ENCODE measurements around the gene TSC22D2.

DNA sequence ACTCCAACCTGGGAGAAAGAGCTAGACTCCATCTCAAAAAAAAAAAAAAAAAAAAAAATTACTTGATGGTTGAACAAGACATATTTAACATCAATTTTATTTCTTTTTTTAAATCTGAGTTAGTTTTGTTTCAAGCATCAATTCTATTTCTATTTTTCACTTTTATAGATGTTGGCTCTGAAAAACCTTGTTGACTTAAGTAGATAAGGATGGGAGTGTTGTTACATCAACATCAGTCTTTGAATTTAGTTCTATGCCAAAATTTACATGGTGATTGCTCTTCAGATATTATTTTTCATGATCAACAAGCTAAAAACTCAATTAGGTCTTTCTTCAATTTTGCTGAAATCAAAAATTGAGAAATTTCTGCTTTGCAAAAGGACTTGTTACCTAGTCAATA lies 71.3 kb downstream of the TSC22D2 start:
- TF ChIP-seq, protein P1, sequence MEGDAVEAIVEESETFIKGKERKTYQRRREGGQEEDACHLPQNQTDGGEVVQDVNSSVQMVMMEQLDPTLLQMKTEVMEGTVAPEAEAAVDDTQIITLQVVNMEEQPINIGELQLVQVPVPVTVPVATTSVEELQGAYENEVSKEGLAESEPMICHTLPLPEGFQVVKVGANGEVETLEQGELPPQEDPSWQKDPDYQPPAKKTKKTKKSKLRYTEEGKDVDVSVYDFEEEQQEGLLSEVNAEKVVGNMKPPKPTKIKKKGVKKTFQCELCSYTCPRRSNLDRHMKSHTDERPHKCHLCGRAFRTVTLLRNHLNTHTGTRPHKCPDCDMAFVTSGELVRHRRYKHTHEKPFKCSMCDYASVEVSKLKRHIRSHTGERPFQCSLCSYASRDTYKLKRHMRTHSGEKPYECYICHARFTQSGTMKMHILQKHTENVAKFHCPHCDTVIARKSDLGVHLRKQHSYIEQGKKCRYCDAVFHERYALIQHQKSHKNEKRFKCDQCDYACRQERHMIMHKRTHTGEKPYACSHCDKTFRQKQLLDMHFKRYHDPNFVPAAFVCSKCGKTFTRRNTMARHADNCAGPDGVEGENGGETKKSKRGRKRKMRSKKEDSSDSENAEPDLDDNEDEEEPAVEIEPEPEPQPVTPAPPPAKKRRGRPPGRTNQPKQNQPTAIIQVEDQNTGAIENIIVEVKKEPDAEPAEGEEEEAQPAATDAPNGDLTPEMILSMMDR (conservative IDR thresholded peaks at IDR 0.05; ENCODE audit: low read depth, low read length), result no peak
- no peak for TF ChIP-seq BHLHE40 (IDR thresholded peaks at IDR 0.05; ENCODE audit: low read depth, low read length)
